Osteocyte (in vitro differentiated cells): ENCODE data around the gene PRDM15. TPM values are rescaled to one million over a fixed set of nuclear protein-coding genes. Genes with fewer than 3 reads are reported as not detected.

Experiments used
- DNase-seq: peaks from one replicate; pipeline ENCODE4 v3.0.0; 2021; ENCODE audit warnings: mixed read lengths; ENCODE audit not compliant: unreplicated experiment; ENCODE audit errors: extremely low spot score
- H3K27ac Mint-ChIP-seq: one replicate; pipeline ENCODE4 v1.8.0; 2021; ENCODE audit warnings: mild to moderate bottlenecking, mixed read lengths; ENCODE audit not compliant: unreplicated experiment
- H3K27me3 Mint-ChIP-seq: one replicate; pipeline ENCODE4 v1.8.0; 2021; ENCODE audit warnings: mixed read lengths; ENCODE audit not compliant: unreplicated experiment
- H3K36me3 Mint-ChIP-seq: one replicate; pipeline ENCODE4 v1.8.0; 2021; ENCODE audit warnings: mixed read lengths; ENCODE audit not compliant: unreplicated experiment
- H3K4me1 Mint-ChIP-seq: one replicate; pipeline ENCODE4 v1.8.0; 2021; ENCODE audit warnings: mixed read lengths; ENCODE audit not compliant: unreplicated experiment
- H3K4me3 Mint-ChIP-seq: one replicate; pipeline ENCODE4 v1.8.0; 2021; ENCODE audit warnings: mild to moderate bottlenecking, moderate library complexity, mixed read lengths; ENCODE audit not compliant: unreplicated experiment
- H3K9me3 Mint-ChIP-seq: one replicate; pipeline ENCODE4 v1.8.0; 2021; ENCODE audit warnings: mixed read lengths; ENCODE audit not compliant: unreplicated experiment
- total RNA-seq: library from RNA; stranded (reverse); gene quantifications from 2 replicates; pipeline ENCODE4 v1.2.1, GENCODE V29; 2021
- TF ChIP-seq, protein P1 (sequence below): fragments of 200-600 bp; sonication (generic); IDR thresholded peaks from 2 replicates; pipeline ENCODE4 v1.5.0; 2021; ENCODE audit warnings: antibody characterized with exemption, mild to moderate bottlenecking, moderate library complexity

Gene PRDM15
- total RNA-seq, 1 donor from 2014 or later = 11.4 TPM

DNA sequence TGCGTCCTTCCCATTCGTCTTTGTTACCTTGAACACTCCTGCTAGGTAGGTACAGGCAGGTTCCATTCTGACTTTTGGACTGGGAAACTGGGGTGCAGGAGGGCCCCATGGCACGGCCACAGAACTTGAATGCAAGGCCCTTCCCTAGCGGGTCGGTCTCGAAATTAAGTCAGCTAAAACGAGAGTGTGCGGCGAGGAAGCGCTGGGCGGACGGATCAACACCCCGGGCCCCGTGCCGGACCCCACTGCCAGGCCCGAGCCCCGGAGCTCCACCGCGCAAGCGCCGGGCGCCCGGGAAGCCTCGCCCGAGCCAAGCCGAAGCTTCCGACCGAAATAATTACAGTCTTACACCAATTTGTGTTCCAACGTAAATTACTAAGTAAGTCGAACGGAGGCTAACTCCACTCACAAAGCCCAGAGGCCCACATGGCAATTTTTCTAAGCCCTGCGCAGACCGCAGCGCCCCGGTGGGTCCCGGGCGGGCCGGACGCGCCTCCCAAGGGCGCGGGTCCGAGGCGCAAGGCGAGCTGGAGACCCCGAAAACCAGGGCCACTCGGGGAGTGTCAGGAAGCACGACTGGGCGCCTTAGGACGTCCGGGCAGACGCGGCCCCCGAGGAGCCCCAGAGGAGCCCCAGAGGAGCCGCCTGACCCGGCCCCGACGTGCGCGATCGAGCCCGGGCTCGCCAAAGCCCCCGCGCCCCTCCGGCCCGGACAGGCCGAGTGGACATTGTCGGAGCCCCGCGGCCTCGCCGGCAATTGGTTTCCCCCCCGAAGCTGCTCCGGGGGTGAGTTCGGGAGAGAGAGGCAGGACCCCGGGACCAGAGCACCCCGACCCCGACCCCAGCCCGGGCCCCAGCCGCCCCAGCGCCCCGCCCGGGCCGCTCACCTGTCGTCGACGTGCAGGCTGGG is 112.9 kb downstream of the PRDM15 start:
- no peak overlapping the region for H3K27ac Mint-ChIP-seq
- TF ChIP-seq, protein P1, sequence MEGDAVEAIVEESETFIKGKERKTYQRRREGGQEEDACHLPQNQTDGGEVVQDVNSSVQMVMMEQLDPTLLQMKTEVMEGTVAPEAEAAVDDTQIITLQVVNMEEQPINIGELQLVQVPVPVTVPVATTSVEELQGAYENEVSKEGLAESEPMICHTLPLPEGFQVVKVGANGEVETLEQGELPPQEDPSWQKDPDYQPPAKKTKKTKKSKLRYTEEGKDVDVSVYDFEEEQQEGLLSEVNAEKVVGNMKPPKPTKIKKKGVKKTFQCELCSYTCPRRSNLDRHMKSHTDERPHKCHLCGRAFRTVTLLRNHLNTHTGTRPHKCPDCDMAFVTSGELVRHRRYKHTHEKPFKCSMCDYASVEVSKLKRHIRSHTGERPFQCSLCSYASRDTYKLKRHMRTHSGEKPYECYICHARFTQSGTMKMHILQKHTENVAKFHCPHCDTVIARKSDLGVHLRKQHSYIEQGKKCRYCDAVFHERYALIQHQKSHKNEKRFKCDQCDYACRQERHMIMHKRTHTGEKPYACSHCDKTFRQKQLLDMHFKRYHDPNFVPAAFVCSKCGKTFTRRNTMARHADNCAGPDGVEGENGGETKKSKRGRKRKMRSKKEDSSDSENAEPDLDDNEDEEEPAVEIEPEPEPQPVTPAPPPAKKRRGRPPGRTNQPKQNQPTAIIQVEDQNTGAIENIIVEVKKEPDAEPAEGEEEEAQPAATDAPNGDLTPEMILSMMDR = no peak
- H3K4me3 Mint-ChIP-seq = peak overlapping the region; percentile 54
- no peaks in the 10 kb centered on the region for H3K9me3 Mint-ChIP-seq
- peaks cover 5% of the 10 kb centered on the region for H3K27me3 Mint-ChIP-seq
- peaks cover 61% of the 10 kb centered on the region for H3K4me1 Mint-ChIP-seq
- DNase-seq = no peak
- no peaks in the 10 kb centered on the region for H3K36me3 Mint-ChIP-seq

GRCh38 chr21:41765420-41765821 is 113.7 kb downstream of the PRDM15 start:
- Mint-ChIP-seq H3K27ac (no peak overlapping the region), H3K27me3 (peaks cover 5% of the 10 kb centered on the region), H3K4me3 (peak overlapping the region; percentile 54), H3K9me3 (no peaks in the 10 kb centered on the region), H3K4me1 (peaks cover 69% of the 10 kb centered on the region), H3K36me3 (no peaks in the 10 kb centered on the region)
- no peak for DNase-seq
- TF ChIP-seq, protein P1 = no peak

GRCh38 chr21:41764558-41765419 is 114.4 kb downstream of the PRDM15 start:
- H3K36me3 Mint-ChIP-seq = no peaks in the 10 kb centered on the region
- peaks cover 75% of the 10 kb centered on the region for H3K4me1 Mint-ChIP-seq
- no peak overlapping the region for H3K4me3 Mint-ChIP-seq
- DNase-seq = no peak
- no peaks in the 10 kb centered on the region for H3K9me3 Mint-ChIP-seq
- no peak overlapping the region for H3K27ac Mint-ChIP-seq
- TF ChIP-seq, protein P1 = no peak
- peaks cover 5% of the 10 kb centered on the region for H3K27me3 Mint-ChIP-seq

GRCh38 chr21:41763996-41764395 is 115.1 kb downstream of the PRDM15 start:
- no peak overlapping the region for H3K4me3 Mint-ChIP-seq
- H3K9me3 Mint-ChIP-seq = no peaks in the 10 kb centered on the region
- TF ChIP-seq, protein P1 = no peak
- DNase-seq = no peak
- peaks cover 81% of the 10 kb centered on the region for H3K4me1 Mint-ChIP-seq
- no peaks in the 10 kb centered on the region for H3K36me3 Mint-ChIP-seq
- peaks cover 5% of the 10 kb centered on the region for H3K27me3 Mint-ChIP-seq
- no peak overlapping the region for H3K27ac Mint-ChIP-seq
